Prostate gland (tissue), 2 donors: ENCODE results near the gene TMEM256. TPM values are rescaled to one million over a fixed set of nuclear protein-coding genes. Genes with fewer than 3 reads are reported as not detected.

Experiments
- DNase-seq: peaks from one replicate; pipeline ENCODE4 v3.0.0-alpha.2; 2019; ENCODE audit warnings: low spot score
- H3K27ac ChIP-seq, 2 donors: fragments of 200-600 bp; sonication (generic); 2 replicates each; pipeline ENCODE4 v1.5.1; 2017 to 2019
- H3K27me3 ChIP-seq: fragments of 200-600 bp; sonication (generic); replicated peaks from 2 replicates; pipeline ENCODE4 v1.5.1; 2019; ENCODE audit not compliant: insufficient read depth
- H3K36me3 ChIP-seq, 2 donors: fragments of 200-600 bp; sonication (generic); 1 replicate in 1 of 2; 2 replicates in 1 of 2; pipeline versions ENCODE4 v1.5.1 to v1.8.1; 2017 to 2019
- H3K4me1 ChIP-seq: fragments of 200-600 bp; sonication (generic); replicated peaks from 2 replicates; pipeline ENCODE4 v1.5.1; 2019
- H3K4me3 ChIP-seq, 2 donors: fragments of 200-600 bp; sonication (generic); 2 replicates each; pipeline ENCODE4 v1.5.1; 2017 to 2019
- H3K9me3 ChIP-seq: fragments of 200-600 bp; sonication (generic); 2 replicates; pipeline ENCODE4 v1.5.1; 2017
- CTCF ChIP-seq, 4 experiments: fragments of 200-600 bp in 2 of 4; fragments of 450-650 bp in 2 of 4; sonication (generic) in 2 of 4; IDR thresholded peaks; 1 replicate in 3 of 4; 2 replicates in 1 of 4; pipeline ENCODE4 v1.5.1; 2016 to 2019; ENCODE audit warnings: antibody characterized with exemption in 4 of 4, mild to moderate bottlenecking in 2 of 4, moderate library complexity in 2 of 4
- POLR2A ChIP-seq: fragments of 450-650 bp; IDR thresholded peaks from one replicate; pipeline ENCODE4 v1.6.1; 2016; ENCODE audit warnings: antibody characterized with exemption, mild to moderate bottlenecking
- POLR2AphosphoS5 ChIP-seq: sonication (generic); formaldehyde crosslinking; IDR thresholded peaks from one replicate; pipeline ENCODE4 v1.6.1; 2017; ENCODE audit warnings: antibody characterized with exemption
- WGBS: methylation state at CpG from one replicate; pipeline ENCODE4 v1.1.5; 2018; 5-methylcytosine and 5-hydroxymethylcytosine counted together
- intact Hi-C: fragments of 100-400 bp; cut with DNase I; formaldehyde crosslinking; loops from one replicate; pipeline ENCODE4 v1.14.2; 2022
- total RNA-seq, 2 donors: library from RNA; depleted of rRNA; stranded (reverse); fragments of >200 nt; gene quantifications; one replicate each; pipeline ENCODE4 v1.1.0, GENCODE V29; 2016

The TMEM256 gene
- total RNA-seq, 2 donors from 2014 or later: 63.0 to 192 TPM

GRCh38 chr17:7419819-7420610 lies 16.1 kb upstream of the TMEM256 start, which contains the start of gene SPEM1:
Gene SPEM1, plus strand, starts transcription at chr17:7420324. Its CDS starts 61 bp downstream, at chr17:7420385.
- DNase-seq: no peak

GRCh38 chr17:7418472-7419152 lies 14.7 kb upstream of the TMEM256 start:
- no peak overlapping the region for H3K4me3 ChIP-seq
- TF ChIP-seq CTCF (IDR thresholded peaks at IDR 0.05) (no peak), POLR2AphosphoS5 (no peak), POLR2A (no peak)
- H3K27me3 ChIP-seq: no peaks in the 10 kb centered on the region
- H3K27ac ChIP-seq: no peak overlapping the region
- no peak for DNase-seq
- no peaks in the 10 kb centered on the region for H3K4me1 ChIP-seq
- WGBS: 63% methylated on average over 18 of the region's 18 CpGs
- intact Hi-C loops: no loop called here
- H3K9me3 ChIP-seq: no peaks in the 10 kb centered on the region
- no peaks in the 10 kb centered on the region for H3K36me3 ChIP-seq

More at GRCh38 chr17:7419819-7420610, 16.1 kb upstream of the TMEM256 start, which contains the start of gene SPEM1:
- H3K36me3 ChIP-seq: no peaks in the 10 kb centered on the region
- H3K27ac ChIP-seq: no peak within 1 kb of the TSS
- TF ChIP-seq CTCF (IDR thresholded peaks at IDR 0.05): no peak
- no peak for TF ChIP-seq POLR2A
- TF ChIP-seq POLR2AphosphoS5: no peak
- 70% methylated on average over 17 of the region's 17 CpGs for WGBS
- intact Hi-C loops: no loop called here
- no peaks in the 10 kb centered on the region for H3K27me3 ChIP-seq
- no peak within 1 kb of the TSS for H3K4me3 ChIP-seq
- H3K4me1 ChIP-seq: no peaks in the 10 kb centered on the region
- H3K9me3 ChIP-seq: no peaks in the 10 kb centered on the region

GRCh38 chr17:7417056-7417655 lies 13.3 kb upstream of the TMEM256 start:
- intact Hi-C loops: no loop called here
- 93% methylated on average over 53 of the region's 54 CpGs for WGBS
- H3K9me3 ChIP-seq: no peaks in the 10 kb centered on the region
- H3K4me1 ChIP-seq: no peaks in the 10 kb centered on the region
- no peak overlapping the region for H3K27ac ChIP-seq
- DNase-seq: no peak
- no peaks in the 10 kb centered on the region for H3K36me3 ChIP-seq
- no peaks in the 10 kb centered on the region for H3K27me3 ChIP-seq
- TF ChIP-seq POLR2AphosphoS5 (no peak), POLR2A (no peak), CTCF (IDR thresholded peaks at IDR 0.05) (no peak)
- H3K4me3 ChIP-seq: no peak overlapping the region

- H3K27ac ChIP-seq: no peak overlapping the region
- no peak for DNase-seq
Measured at GRCh38 chr17:7416323-7416722, 12.4 kb upstream of the TMEM256 start.

More at GRCh38 chr17:7416323-7416722, 12.4 kb upstream of the TMEM256 start:
- WGBS: 83% methylated on average over 6 of the region's 6 CpGs
- Histone ChIP-seq H3K4me3 (no peak overlapping the region), H3K36me3 (no peaks in the 10 kb centered on the region), H3K4me1 (no peaks in the 10 kb centered on the region), H3K27me3 (no peaks in the 10 kb centered on the region), H3K9me3 (no peaks in the 10 kb centered on the region)
- intact Hi-C loops: no loop called here
- TF ChIP-seq CTCF (IDR thresholded peaks at IDR 0.05) (no peak), POLR2AphosphoS5 (no peak), POLR2A (no peak)
